Suprapubic skin (tissue), 4 donors: Measurements from ENCODE around the gene PCDHGA3.

Experiments used
- CTCF ChIP-seq, 2 donors: fragments of 200-600 bp in 1 of 2; fragments of 450-650 bp in 1 of 2; sonication (generic) in 1 of 2; IDR thresholded peaks; one replicate each; pipeline ENCODE4 v1.5.1; 2016 to 2019; ENCODE audit warnings: antibody characterized with exemption in 2 of 2, mild to moderate bottlenecking in 1 of 2, moderate library complexity in 1 of 2
- EP300 ChIP-seq: sonication (generic); formaldehyde crosslinking; IDR thresholded peaks from one replicate; pipeline ENCODE4 v1.6.1; 2017; ENCODE audit warnings: antibody characterized with exemption
- POLR2AphosphoS5 ChIP-seq, 3 donors: sonication (generic); formaldehyde crosslinking; IDR thresholded peaks; one replicate each; pipeline ENCODE4 v1.6.1; 2017; ENCODE audit warnings: antibody characterized with exemption in 3 of 3

- TF ChIP-seq POLR2AphosphoS5 (IDR thresholded peaks at IDR 0.05) = no peak
- TF ChIP-seq EP300 = no peak
- TF ChIP-seq CTCF (IDR thresholded peaks at IDR 0.05) = no peak
These were observed 39.9 kb upstream of the PCDHGA3 start, which contains the start of gene SLC25A2 for GRCh38 chr5:141303756-141304155.
